Natural killer cell (primary cell): Measurements from ENCODE around the gene ATP6V0C. TPM values are rescaled to one million over a fixed set of nuclear protein-coding genes. Genes with fewer than 3 reads are reported as not detected.

Experiments
- ATAC-seq, 3 donors: fragments of 150-1000 bp in 2 of 3; fragments of 200-7000 bp in 1 of 3; cut with Tn5 transposase; 1 replicate in 1 of 3; 2 replicates in 2 of 3; pipeline ENCODE4 v1.10.0; 2021; ENCODE audit warnings: mild to moderate bottlenecking in 2 of 3, moderate library complexity in 2 of 3
- DNase-seq, 2 donors: peaks; one replicate each; pipeline versions ENCODE4 v3.0.0 to v3.0.0-alpha.2; 2013 to 2021; ENCODE audit warnings: mixed read lengths in 1 of 2
- H3K27ac ChIP-seq: one replicate; pipeline ENCODE4 v1.5.1; 2013; ENCODE audit warnings: mild to moderate bottlenecking, low read length
- H3K27me3 ChIP-seq: one replicate; pipeline ENCODE4 v1.6.1; 2013; ENCODE audit warnings: low read length; ENCODE audit not compliant: control insufficient read depth, insufficient read depth
- H3K36me3 ChIP-seq: one replicate; pipeline ENCODE4 v1.6.1; 2013; ENCODE audit warnings: low read length; ENCODE audit not compliant: control insufficient read depth, insufficient read depth
- H3K4me1 ChIP-seq: one replicate; pipeline ENCODE4 v1.6.1; 2013; ENCODE audit warnings: low read length; ENCODE audit not compliant: control insufficient read depth, insufficient read depth
- H3K4me3 ChIP-seq: one replicate; pipeline ENCODE4 v1.5.1; 2013; ENCODE audit warnings: low read length
- H3K9me3 ChIP-seq: one replicate; pipeline ENCODE4 v1.6.1; 2013; ENCODE audit warnings: low read length; ENCODE audit not compliant: control insufficient read depth, insufficient read depth
- H3K27ac Mint-ChIP-seq, 2 donors: one replicate each; pipeline ENCODE4 v1.8.0; 2022; ENCODE audit warnings: mild to moderate bottlenecking in 2 of 2, mixed read lengths in 2 of 2, moderate library complexity in 1 of 2
- H3K27me3 Mint-ChIP-seq, 2 donors: one replicate each; pipeline ENCODE4 v1.8.0; 2022; ENCODE audit warnings: low read depth in 2 of 2, mixed read lengths in 2 of 2
- H3K36me3 Mint-ChIP-seq: one replicate; pipeline ENCODE4 v1.8.0; 2022; ENCODE audit warnings: mixed read lengths
- H3K4me1 Mint-ChIP-seq, 2 donors: one replicate each; pipeline ENCODE4 v1.8.0; 2022; ENCODE audit warnings: mixed read lengths in 2 of 2
- H3K4me3 Mint-ChIP-seq: one replicate; pipeline ENCODE4 v1.8.0; 2022; ENCODE audit warnings: mild to moderate bottlenecking, moderate library complexity, mixed read lengths
- H3K9me3 Mint-ChIP-seq, 2 donors: one replicate each; pipeline ENCODE4 v1.8.0; 2022; ENCODE audit warnings: mixed read lengths in 2 of 2
- WGBS: methylation state at CpG from one replicate; pipeline ENCODE4 v1.1.7; 2013; ENCODE audit warnings: missing lambda C conversion rate; ENCODE audit not compliant: insufficient coverage; 5-methylcytosine and 5-hydroxymethylcytosine counted together
- intact Hi-C: fragments of 100-400 bp; cut with micrococcal nuclease; formaldehyde crosslinking; loops from one replicate; pipeline ENCODE4 v1.14.2; 2022
- total RNA-seq, 4 donors: library from RNA; stranded (reverse); fragments of 120-200 nt in 1 of 4; gene quantifications; one replicate each; pipeline versions ENCODE4 v1.2.3 to v1.2.4, GENCODE V29; 2013 to 2022
- TF ChIP-seq, protein P1 (sequence below): fragments of 200-600 bp; IDR thresholded peaks from one replicate; pipeline ENCODE4 v1.8.0; 2022; ENCODE audit warnings: antibody characterized with exemption

The ATP6V0C gene
- total RNA-seq, 3 donors from 2014 or later (not counting 1 experiment from before 2014, with no cell fraction given): 183 to 242 (median 217) TPM

DNA sequence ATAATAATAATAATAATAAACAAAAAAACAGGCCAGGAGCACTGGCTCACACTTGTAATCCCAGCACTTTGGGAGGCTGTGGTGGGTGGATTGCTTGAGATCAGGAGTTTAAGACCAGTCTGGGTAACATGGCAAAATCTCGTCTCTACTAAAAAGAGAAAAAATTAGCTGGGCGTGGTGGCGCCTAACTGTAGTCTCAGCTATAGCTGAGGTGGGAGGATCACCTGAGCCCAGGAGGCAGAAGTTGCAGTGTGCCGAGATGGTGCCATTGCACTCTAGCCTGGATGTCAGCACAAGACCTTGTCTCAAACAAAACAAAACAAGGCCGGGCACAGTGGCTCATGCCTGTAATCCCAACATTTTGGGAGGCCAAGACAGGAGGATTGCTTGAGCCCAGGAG, 18.7 kb upstream of the ATP6V0C start:
- no peaks in the 10 kb centered on the region for H3K36me3 Mint-ChIP-seq
- intact Hi-C loops: no loop called here
- H3K9me3 ChIP-seq: no peaks in the 10 kb centered on the region
- no peak overlapping the region for H3K4me3 ChIP-seq
- H3K4me1 ChIP-seq: no peaks in the 10 kb centered on the region
- ATAC-seq (no peak), DNase-seq (no peak)
- no peak overlapping the region for H3K27ac ChIP-seq
- no peaks in the 10 kb centered on the region for H3K4me1 Mint-ChIP-seq
- TF ChIP-seq, protein P1, sequence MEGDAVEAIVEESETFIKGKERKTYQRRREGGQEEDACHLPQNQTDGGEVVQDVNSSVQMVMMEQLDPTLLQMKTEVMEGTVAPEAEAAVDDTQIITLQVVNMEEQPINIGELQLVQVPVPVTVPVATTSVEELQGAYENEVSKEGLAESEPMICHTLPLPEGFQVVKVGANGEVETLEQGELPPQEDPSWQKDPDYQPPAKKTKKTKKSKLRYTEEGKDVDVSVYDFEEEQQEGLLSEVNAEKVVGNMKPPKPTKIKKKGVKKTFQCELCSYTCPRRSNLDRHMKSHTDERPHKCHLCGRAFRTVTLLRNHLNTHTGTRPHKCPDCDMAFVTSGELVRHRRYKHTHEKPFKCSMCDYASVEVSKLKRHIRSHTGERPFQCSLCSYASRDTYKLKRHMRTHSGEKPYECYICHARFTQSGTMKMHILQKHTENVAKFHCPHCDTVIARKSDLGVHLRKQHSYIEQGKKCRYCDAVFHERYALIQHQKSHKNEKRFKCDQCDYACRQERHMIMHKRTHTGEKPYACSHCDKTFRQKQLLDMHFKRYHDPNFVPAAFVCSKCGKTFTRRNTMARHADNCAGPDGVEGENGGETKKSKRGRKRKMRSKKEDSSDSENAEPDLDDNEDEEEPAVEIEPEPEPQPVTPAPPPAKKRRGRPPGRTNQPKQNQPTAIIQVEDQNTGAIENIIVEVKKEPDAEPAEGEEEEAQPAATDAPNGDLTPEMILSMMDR: no peak
- 93% methylated on average over 5 of the region's 5 CpGs for WGBS
- no peaks in the 10 kb centered on the region for H3K27me3 ChIP-seq
- no peaks in the 10 kb centered on the region for H3K27me3 Mint-ChIP-seq
- no peak overlapping the region for H3K27ac Mint-ChIP-seq
- H3K36me3 ChIP-seq: peaks cover 6% of the 10 kb centered on the region
- no peak overlapping the region for H3K4me3 Mint-ChIP-seq
- no peaks in the 10 kb centered on the region for H3K9me3 Mint-ChIP-seq

- intact Hi-C loops: no loop called here
Measured at GRCh38 chr16:2496223-2497115, 17.3 kb upstream of the ATP6V0C start.

GRCh38 chr16:2497116-2497630, 16.6 kb upstream of the ATP6V0C start:
- H3K36me3 Mint-ChIP-seq: no peaks in the 10 kb centered on the region
- no peak overlapping the region for H3K27ac Mint-ChIP-seq
- 91% methylated on average over 21 of the region's 21 CpGs for WGBS
- TF ChIP-seq, protein P1: no peak
- Histone ChIP-seq H3K9me3 (no peaks in the 10 kb centered on the region), H3K4me3 (no peak overlapping the region), H3K36me3 (peaks cover 6% of the 10 kb centered on the region), H3K27ac (no peak overlapping the region), H3K4me1 (peaks cover 11% of the 10 kb centered on the region), H3K27me3 (no peaks in the 10 kb centered on the region)
- ATAC-seq (no peak), DNase-seq (no peak)
- no peak overlapping the region for H3K4me3 Mint-ChIP-seq
- peaks cover 0 to 4% of the 10 kb centered on the region in 2 donors for H3K4me1 Mint-ChIP-seq
- intact Hi-C loops: no loop called here
- no peaks in the 10 kb centered on the region for H3K27me3 Mint-ChIP-seq
- no peaks in the 10 kb centered on the region for H3K9me3 Mint-ChIP-seq

More at GRCh38 chr16:2496223-2497115, 17.3 kb upstream of the ATP6V0C start:
- H3K4me1 ChIP-seq: peaks cover 6% of the 10 kb centered on the region
- Mint-ChIP-seq H3K36me3 (no peaks in the 10 kb centered on the region), H3K27ac (no peak overlapping the region), H3K27me3 (no peaks in the 10 kb centered on the region), H3K4me1 (no peaks in the 10 kb centered on the region), H3K4me3 (no peak overlapping the region), H3K9me3 (no peaks in the 10 kb centered on the region)
- no peak for ATAC-seq
- H3K9me3 ChIP-seq: no peaks in the 10 kb centered on the region
- 97% methylated on average over 62 of the region's 62 CpGs for WGBS
- no peak overlapping the region for H3K4me3 ChIP-seq
- peaks cover 6% of the 10 kb centered on the region for H3K36me3 ChIP-seq
- no peak overlapping the region for H3K27ac ChIP-seq
- DNase-seq: no peak
- TF ChIP-seq, protein P1: no peak
- H3K27me3 ChIP-seq: no peaks in the 10 kb centered on the region
